ENCODE measurements around the gene PROZ. TPM values are rescaled to one million over a fixed set of nuclear protein-coding genes. Genes with fewer than 3 reads are reported as not detected.
A peak's percentile ranks its signal among the peaks of the same experiment; 100 is the strongest.

The PROZ gene
- total and polyA plus RNA-seq, 7 donors = 0.10 TPM; not detected in 6

DNA sequence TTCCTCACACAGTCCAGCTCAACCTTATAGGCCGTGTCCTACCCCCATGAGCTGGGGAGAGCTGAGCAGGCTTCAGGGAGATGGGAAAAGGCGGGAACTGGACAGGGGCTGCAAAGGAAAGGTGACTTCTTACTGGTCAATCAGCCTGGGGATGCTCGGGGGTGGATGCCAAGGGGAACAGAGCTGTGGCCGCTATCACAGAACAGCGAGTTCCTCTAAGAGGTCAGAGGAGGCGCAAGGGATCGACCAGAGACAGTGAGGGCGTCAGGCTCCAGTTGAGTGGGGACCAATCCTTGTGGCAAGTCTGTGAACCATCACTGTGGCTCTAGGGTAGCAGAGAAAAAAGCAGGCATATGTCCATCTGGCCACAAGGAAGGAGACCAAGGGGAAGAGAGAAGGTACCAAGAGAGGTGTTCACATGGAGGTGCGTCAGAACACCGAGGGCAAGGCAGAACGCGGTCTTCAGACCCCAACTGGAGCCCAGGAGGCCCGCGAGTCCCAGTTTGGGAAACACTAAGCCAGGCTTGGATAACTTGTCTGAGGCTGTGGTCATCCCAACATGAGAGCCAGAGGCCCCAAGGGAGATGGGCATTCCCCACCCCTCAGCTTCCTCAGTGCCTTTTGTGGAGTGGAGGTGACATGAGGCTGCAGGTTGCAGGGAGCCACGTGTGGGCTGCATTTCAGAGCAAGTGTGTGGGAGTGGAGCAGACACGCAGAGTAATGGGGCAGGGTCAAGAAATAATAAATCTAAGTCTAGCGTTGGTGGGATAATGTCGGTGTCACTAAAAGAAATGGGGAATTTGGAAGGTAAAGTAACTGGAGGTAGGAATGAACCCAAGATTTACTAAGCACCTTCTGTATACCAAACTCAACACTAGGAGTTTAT, 31.9 kb upstream of the PROZ start:
- no peak overlapping the region for H3K4me3 ChIP-seq
- TF ChIP-seq POLR2A (IDR thresholded peaks at IDR 0.05) = no peak
- intact Hi-C loops (cut with DNase I) = no loop called here
- peaks cover 0 to 15% (median 4%) of the 10 kb centered on the region in 3 donors for H3K27me3 ChIP-seq
- no peak overlapping the region for H3K27ac ChIP-seq
- peaks cover 0 to 8% (median 6%) of the 10 kb centered on the region in 4 donors for H3K4me1 ChIP-seq
- DNase-seq = no peak
- no peaks in the 10 kb centered on the region for H3K9me3 ChIP-seq
- H3K36me3 ChIP-seq = no peaks in the 10 kb centered on the region
- 88 to 92% methylated on average over 18 of the region's 18 CpGs for WGBS, 2 donors

DNA sequence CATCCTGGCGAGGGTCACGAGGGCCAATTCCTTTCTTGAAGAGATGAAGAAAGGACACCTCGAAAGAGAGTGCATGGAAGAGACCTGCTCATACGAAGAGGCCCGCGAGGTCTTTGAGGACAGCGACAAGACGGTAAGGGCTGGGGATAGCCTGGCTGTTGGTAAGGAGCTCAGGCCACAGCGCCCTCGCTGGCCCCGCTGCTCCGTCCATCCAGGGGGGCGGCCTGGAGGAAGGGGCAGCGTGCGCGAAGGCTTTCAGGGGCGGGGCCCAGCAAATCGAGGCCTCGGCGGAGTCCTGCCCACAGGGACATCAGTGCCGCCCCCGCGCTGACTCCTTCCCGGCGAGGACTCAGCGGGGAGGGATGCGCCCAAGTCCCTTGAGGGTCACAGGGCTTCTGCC, 29.0 kb upstream of the PROZ start:
- intact Hi-C loops (cut with DNase I) = no loop called here
- H3K4me1 ChIP-seq = peaks cover 0 to 8% (median 6%) of the 10 kb centered on the region in 4 donors
- H3K27ac ChIP-seq = no peak overlapping the region
- DNase-seq = no peak
- H3K36me3 ChIP-seq = no peaks in the 10 kb centered on the region
- H3K27me3 ChIP-seq = peaks cover 0 to 15% (median 4%) of the 10 kb centered on the region in 3 donors
- WGBS, 2 donors = 76 to 91% methylated on average over 27 of the region's 27 CpGs
- no peaks in the 10 kb centered on the region for H3K9me3 ChIP-seq
- no peak for TF ChIP-seq POLR2AphosphoS5 (IDR thresholded peaks at IDR 0.05)
- TF ChIP-seq, protein P1, sequence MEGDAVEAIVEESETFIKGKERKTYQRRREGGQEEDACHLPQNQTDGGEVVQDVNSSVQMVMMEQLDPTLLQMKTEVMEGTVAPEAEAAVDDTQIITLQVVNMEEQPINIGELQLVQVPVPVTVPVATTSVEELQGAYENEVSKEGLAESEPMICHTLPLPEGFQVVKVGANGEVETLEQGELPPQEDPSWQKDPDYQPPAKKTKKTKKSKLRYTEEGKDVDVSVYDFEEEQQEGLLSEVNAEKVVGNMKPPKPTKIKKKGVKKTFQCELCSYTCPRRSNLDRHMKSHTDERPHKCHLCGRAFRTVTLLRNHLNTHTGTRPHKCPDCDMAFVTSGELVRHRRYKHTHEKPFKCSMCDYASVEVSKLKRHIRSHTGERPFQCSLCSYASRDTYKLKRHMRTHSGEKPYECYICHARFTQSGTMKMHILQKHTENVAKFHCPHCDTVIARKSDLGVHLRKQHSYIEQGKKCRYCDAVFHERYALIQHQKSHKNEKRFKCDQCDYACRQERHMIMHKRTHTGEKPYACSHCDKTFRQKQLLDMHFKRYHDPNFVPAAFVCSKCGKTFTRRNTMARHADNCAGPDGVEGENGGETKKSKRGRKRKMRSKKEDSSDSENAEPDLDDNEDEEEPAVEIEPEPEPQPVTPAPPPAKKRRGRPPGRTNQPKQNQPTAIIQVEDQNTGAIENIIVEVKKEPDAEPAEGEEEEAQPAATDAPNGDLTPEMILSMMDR (IDR thresholded peaks at IDR 0.05) = no peak
- no peak for TF ChIP-seq POLR2A (IDR thresholded peaks at IDR 0.05)
- TF ChIP-seq EP300 (IDR thresholded peaks at IDR 0.05) = no peak
- peak overlapping the region in 3 of 4 donors; percentile 29 to 39 (median 37) for H3K4me3 ChIP-seq

GRCh38 chr13:113129921-113130750, 28.3 kb upstream of the PROZ start:
- TF ChIP-seq POLR2A (IDR thresholded peaks at IDR 0.05) (no peak), EP300 (IDR thresholded peaks at IDR 0.05) (no peak), POLR2AphosphoS5 (IDR thresholded peaks at IDR 0.05) (no peak)
- TF ChIP-seq, protein P1 (IDR thresholded peaks at IDR 0.05) = no peak
- Histone ChIP-seq H3K36me3 (no peaks in the 10 kb centered on the region), H3K27me3 (peaks cover 0 to 15% (median 4%) of the 10 kb centered on the region in 3 donors), H3K9me3 (no peaks in the 10 kb centered on the region), H3K4me1 (peaks cover 0 to 8% (median 6%) of the 10 kb centered on the region in 4 donors), H3K4me3 (peak overlapping the region in 3 of 4 donors; percentile 29 to 39 (median 37)), H3K27ac (no peak overlapping the region)
- DNase-seq = no peak
- WGBS, 2 donors = 51 to 78% methylated on average over 60 of the region's 60 CpGs
- intact Hi-C loops (cut with DNase I) = no loop called here

- TF ChIP-seq POLR2A (IDR thresholded peaks at IDR 0.05) (no peak), POLR2AphosphoS5 (IDR thresholded peaks at IDR 0.05) (no peak), EP300 (IDR thresholded peaks at IDR 0.05) (no peak)
- TF ChIP-seq, protein P1 (IDR thresholded peaks at IDR 0.05) = no peak
- intact Hi-C loops (cut with DNase I) = no loop called here
- 57 to 78% methylated on average over 2 of the region's 2 CpGs for WGBS, 2 donors
- H3K9me3 ChIP-seq = no peaks in the 10 kb centered on the region
- H3K27me3 ChIP-seq = peaks cover 0 to 4% (median 0%) of the 10 kb centered on the region in 3 donors
- H3K4me1 ChIP-seq = no peaks in the 10 kb centered on the region
- no peak for DNase-seq
- no peak overlapping the region for H3K4me3 ChIP-seq
- H3K27ac ChIP-seq = no peak overlapping the region
- no peaks in the 10 kb centered on the region for H3K36me3 ChIP-seq
These were observed 23.1 kb upstream of the PROZ start for GRCh38 chr13:113135281-113135760.

Data from sigmoid colon (tissue), 7 donors.